OCI-LY1 (cell line): ENCODE data around the gene CCL25.

ENCODE experiments used
- EZH2 ChIP-seq: fragments of 200-600 bp; sonication (generic), shearing (Covaris generic); IDR thresholded peaks from 2 replicates; pipeline ENCODE4 v1.8.0; 2017; ENCODE audit warnings: borderline replicate concordance, mixed run types, mild to moderate bottlenecking, antibody characterized with exemption, low read length, moderate library complexity, mixed read lengths
- TF ChIP-seq, protein P1 (sequence below): fragments of 200-600 bp; sonication (generic), shearing (Covaris generic); IDR thresholded peaks from 2 replicates; pipeline ENCODE4 v1.5.1; 2017; ENCODE audit warnings: mild to moderate bottlenecking, antibody characterized with exemption, low read length, moderate library complexity, mixed read lengths

DNA sequence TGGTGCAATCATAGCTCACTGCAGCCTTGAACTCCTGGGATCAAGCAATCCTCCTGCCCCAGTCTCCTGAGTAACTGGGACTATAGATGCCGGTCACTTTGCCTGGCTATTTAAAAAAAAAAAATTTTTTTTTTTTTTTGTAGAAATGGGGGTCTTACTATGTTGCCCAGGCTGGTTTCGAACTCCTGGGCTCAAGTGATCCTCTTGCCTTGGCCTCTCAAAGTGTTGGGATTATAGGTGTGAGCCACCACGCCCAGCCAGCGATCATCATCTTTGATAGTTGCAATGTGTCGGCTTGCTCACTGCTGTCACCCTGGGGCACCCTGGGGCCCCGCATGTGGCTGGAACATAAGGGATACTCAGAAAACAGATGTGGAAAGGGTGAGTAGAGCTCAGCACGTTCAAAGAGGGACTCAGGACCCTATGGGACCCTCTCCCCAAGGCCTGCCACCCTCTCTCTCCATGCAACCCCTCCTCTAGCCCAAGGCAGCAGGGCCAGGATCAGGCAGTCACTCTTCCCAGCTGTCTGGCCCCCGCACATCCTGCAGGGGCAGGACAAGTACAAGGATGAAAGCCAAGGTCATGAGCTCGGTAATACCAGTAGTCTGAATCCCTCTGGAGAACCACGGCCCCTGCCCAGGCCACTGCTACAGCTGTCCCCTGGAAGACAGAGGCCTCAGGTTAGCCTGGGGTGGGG, 6.5 kb upstream of the CCL25 start:
- TF ChIP-seq, protein P1, sequence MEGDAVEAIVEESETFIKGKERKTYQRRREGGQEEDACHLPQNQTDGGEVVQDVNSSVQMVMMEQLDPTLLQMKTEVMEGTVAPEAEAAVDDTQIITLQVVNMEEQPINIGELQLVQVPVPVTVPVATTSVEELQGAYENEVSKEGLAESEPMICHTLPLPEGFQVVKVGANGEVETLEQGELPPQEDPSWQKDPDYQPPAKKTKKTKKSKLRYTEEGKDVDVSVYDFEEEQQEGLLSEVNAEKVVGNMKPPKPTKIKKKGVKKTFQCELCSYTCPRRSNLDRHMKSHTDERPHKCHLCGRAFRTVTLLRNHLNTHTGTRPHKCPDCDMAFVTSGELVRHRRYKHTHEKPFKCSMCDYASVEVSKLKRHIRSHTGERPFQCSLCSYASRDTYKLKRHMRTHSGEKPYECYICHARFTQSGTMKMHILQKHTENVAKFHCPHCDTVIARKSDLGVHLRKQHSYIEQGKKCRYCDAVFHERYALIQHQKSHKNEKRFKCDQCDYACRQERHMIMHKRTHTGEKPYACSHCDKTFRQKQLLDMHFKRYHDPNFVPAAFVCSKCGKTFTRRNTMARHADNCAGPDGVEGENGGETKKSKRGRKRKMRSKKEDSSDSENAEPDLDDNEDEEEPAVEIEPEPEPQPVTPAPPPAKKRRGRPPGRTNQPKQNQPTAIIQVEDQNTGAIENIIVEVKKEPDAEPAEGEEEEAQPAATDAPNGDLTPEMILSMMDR: no peak
- TF ChIP-seq EZH2: no peak
